DOHH2 (cell line): ENCODE results near the gene EML1.

Experiments used
- H3F3A ChIP-seq: fragments of 200-600 bp; sonication (generic), shearing (Covaris generic); 2 replicates; pipeline ENCODE4 v1.6.0; 2016; ENCODE audit warnings: antibody characterized with exemption, mild to moderate bottlenecking; ENCODE audit not compliant: control insufficient read depth, insufficient read depth
- H3K27ac ChIP-seq: fragments of 200-600 bp; sonication (generic); 2 replicates; pipeline ENCODE4 v1.5.1; 2014; ENCODE audit warnings: low read depth, mild to moderate bottlenecking, low read length, moderate library complexity
- H3K27me3 ChIP-seq: fragments of 200-600 bp; sonication (generic); 2 replicates; pipeline ENCODE4 v1.6.1; 2014; ENCODE audit warnings: mild to moderate bottlenecking, low read length, mixed read lengths; ENCODE audit not compliant: control insufficient read depth
- H3K36me3 ChIP-seq: fragments of 200-600 bp; sonication (generic); 2 replicates; pipeline ENCODE4 v1.6.1; 2014; ENCODE audit warnings: mild to moderate bottlenecking, low read length, moderate library complexity, mixed read lengths; ENCODE audit not compliant: control insufficient read depth
- H3K4me1 ChIP-seq: fragments of 200-600 bp; sonication (generic); 2 replicates; pipeline ENCODE4 v1.6.1; 2014; ENCODE audit warnings: mild to moderate bottlenecking, low read length, mixed read lengths; ENCODE audit not compliant: control insufficient read depth
- H3K4me2 ChIP-seq: fragments of 200-600 bp; sonication (generic); 2 replicates; pipeline ENCODE4 v1.6.0; 2014; ENCODE audit warnings: mild to moderate bottlenecking, low read length, moderate library complexity
- H3K4me3 ChIP-seq: fragments of 200-600 bp; sonication (generic); 2 replicates; pipeline ENCODE4 v1.5.1; 2014; ENCODE audit warnings: mild to moderate bottlenecking, low read length, mixed read lengths
- H3K79me2 ChIP-seq: fragments of 200-600 bp; sonication (generic); 2 replicates; pipeline ENCODE4 v1.6.1; 2014; ENCODE audit warnings: mild to moderate bottlenecking, low read length, mixed read lengths; ENCODE audit not compliant: control insufficient read depth
- H3K9me2 ChIP-seq: fragments of 200-600 bp; sonication (generic); replicated peaks from 2 replicates; pipeline ENCODE4 v1.6.1; 2014; ENCODE audit warnings: mild to moderate bottlenecking, low read length, mixed read lengths; ENCODE audit not compliant: control insufficient read depth
- H3K9me3 ChIP-seq: fragments of 200-600 bp; sonication (generic); 2 replicates; pipeline ENCODE4 v1.6.1; 2014; ENCODE audit warnings: antibody characterized with exemption, low read length, mixed read lengths; ENCODE audit not compliant: control insufficient read depth, insufficient read depth
- H4K20me1 ChIP-seq: fragments of 200-600 bp; sonication (generic); 2 replicates; pipeline ENCODE4 v1.6.0; 2014; ENCODE audit warnings: low read depth, mild to moderate bottlenecking, antibody characterized with exemption, low read length, moderate library complexity; ENCODE audit not compliant: control insufficient read depth, insufficient read depth
- CTCF ChIP-seq: fragments of 200-600 bp; sonication (generic); IDR thresholded peaks from one replicate; pipeline ENCODE4 v1.5.1; 2014; ENCODE audit warnings: antibody characterized with exemption, mild to moderate bottlenecking, low read depth, low read length; ENCODE audit not compliant: poor library complexity, severe bottlenecking
- EZH2phosphoT487 ChIP-seq: fragments of 200-600 bp; sonication (generic); IDR thresholded peaks from 2 replicates; pipeline ENCODE4 v1.6.1; 2017; ENCODE audit warnings: borderline replicate concordance, mild to moderate bottlenecking, antibody characterized with exemption, low read length, moderate library complexity, mixed read lengths

Gene EML1

GRCh38 chr14:99818503-99819036 lies 25.4 kb downstream of the EML1 start:
- no peak overlapping the region for H3K4me2 ChIP-seq
- H3K36me3 ChIP-seq: no peaks in the 10 kb centered on the region
- H3K27me3 ChIP-seq: peaks cover 32% of the 10 kb centered on the region
- no peaks in the 10 kb centered on the region for H4K20me1 ChIP-seq
- H3K9me2 ChIP-seq: no peaks in the 10 kb centered on the region
- no peaks in the 10 kb centered on the region for H3K9me3 ChIP-seq
- H3K4me3 ChIP-seq: no peak overlapping the region
- H3F3A ChIP-seq: no peaks in the 10 kb centered on the region
- H3K27ac ChIP-seq: no peak overlapping the region
- no peaks in the 10 kb centered on the region for H3K79me2 ChIP-seq
- no peak for TF ChIP-seq CTCF
- no peak for TF ChIP-seq EZH2phosphoT487
- no peaks in the 10 kb centered on the region for H3K4me1 ChIP-seq

GRCh38 chr14:99819514-99819913 lies 26.3 kb downstream of the EML1 start:
- Histone ChIP-seq H3K4me1 (no peaks in the 10 kb centered on the region), H3K27me3 (peaks cover 31% of the 10 kb centered on the region), H3K4me3 (no peak overlapping the region), H3F3A (no peaks in the 10 kb centered on the region), H3K79me2 (no peaks in the 10 kb centered on the region), H4K20me1 (no peaks in the 10 kb centered on the region), H3K4me2 (no peak overlapping the region), H3K36me3 (no peaks in the 10 kb centered on the region), H3K9me3 (no peaks in the 10 kb centered on the region), H3K27ac (no peak overlapping the region), H3K9me2 (no peaks in the 10 kb centered on the region)
- TF ChIP-seq CTCF: no peak
- TF ChIP-seq EZH2phosphoT487: no peak

- Histone ChIP-seq H3K36me3 (no peaks in the 10 kb centered on the region), H4K20me1 (no peaks in the 10 kb centered on the region), H3K27ac (no peak overlapping the region), H3K9me2 (no peaks in the 10 kb centered on the region), H3K79me2 (no peaks in the 10 kb centered on the region), H3K4me1 (no peaks in the 10 kb centered on the region), H3K9me3 (no peaks in the 10 kb centered on the region), H3K4me2 (no peak overlapping the region), H3K27me3 (peaks cover 25% of the 10 kb centered on the region), H3F3A (no peaks in the 10 kb centered on the region), H3K4me3 (no peak overlapping the region)
- TF ChIP-seq EZH2phosphoT487 (no peak), CTCF (no peak)
Measured at GRCh38 chr14:99820702-99821331, 27.6 kb downstream of the EML1 start.
